GM10847 (cell line): ENCODE data around the gene NPTX1.

ENCODE experiments used
- POLR2A ChIP-seq: IDR thresholded peaks from 2 replicates; pipeline ENCODE4 v1.6.1; 2011; ENCODE audit not compliant: insufficient read length; ENCODE audit errors: extremely low read depth

The NPTX1 gene

GRCh38 chr17:80509311-80509710 is 32.9 kb upstream of the NPTX1 start:
- TF ChIP-seq POLR2A, result no peak

GRCh38 chr17:80507965-80508364 is 31.6 kb upstream of the NPTX1 start:
- TF ChIP-seq POLR2A, result no peak

GRCh38 chr17:80504686-80505413 is 28.4 kb upstream of the NPTX1 start:
- TF ChIP-seq POLR2A, result no peak

GRCh38 chr17:80503921-80504320 is 27.5 kb upstream of the NPTX1 start:
- TF ChIP-seq POLR2A, result no peak

- no peak for TF ChIP-seq POLR2A
Observed at GRCh38 chr17:80503031-80503430, 26.6 kb upstream of the NPTX1 start.

- no peak for TF ChIP-seq POLR2A
Observed at GRCh38 chr17:80502578-80502877, 26.1 kb upstream of the NPTX1 start.

- no peak for TF ChIP-seq POLR2A
Observed at GRCh38 chr17:80501741-80502577, 25.6 kb upstream of the NPTX1 start.

- TF ChIP-seq POLR2A, result no peak
Observed at GRCh38 chr17:80499961-80500665, 23.7 kb upstream of the NPTX1 start.

GRCh38 chr17:80499560-80499959 is 23.2 kb upstream of the NPTX1 start:
- no peak for TF ChIP-seq POLR2A

GRCh38 chr17:80498920-80499410 is 22.6 kb upstream of the NPTX1 start:
- no peak for TF ChIP-seq POLR2A

GRCh38 chr17:80498242-80498919 is 22.0 kb upstream of the NPTX1 start:
- TF ChIP-seq POLR2A, result no peak

GRCh38 chr17:80497726-80498241 is 21.4 kb upstream of the NPTX1 start:
- TF ChIP-seq POLR2A, result no peak

- TF ChIP-seq POLR2A, result no peak
Observed at GRCh38 chr17:80494547-80494946, 18.1 kb upstream of the NPTX1 start.

- no peak for TF ChIP-seq POLR2A
Observed at GRCh38 chr17:80492343-80493136, 16.1 kb upstream of the NPTX1 start.
